SK-N-SH (cell line): Measurements from ENCODE around the gene TEKT5. TPM values are rescaled to one million over a fixed set of nuclear protein-coding genes. Genes with fewer than 3 reads are reported as not detected.

Experiments
- CTCF ChIA-PET: fragments of 300-600, 350-600 bp; formaldehyde crosslinking; extraction: SDS; loops from one replicate; lab custom pipeline; 2021; lab: Yijun Ruan, JAX
- POLR2A ChIA-PET: fragments of 350-600 bp; sonication (Branson Sonifier 250); formaldehyde crosslinking; extraction: SDS; loops from one replicate; lab custom pipeline; 2020; ENCODE audit warnings: antibody characterized with exemption, inconsistent platforms; lab: Yijun Ruan, JAX
- DNase-seq: peaks from one replicate; pipeline ENCODE4 v3.0.0; 2012
- H2AFZ ChIP-seq: fragments of 200-600 bp; sonication (generic); 2 replicates; pipeline ENCODE4 v1.8.1; 2016; ENCODE audit warnings: antibody characterized with exemption, mild to moderate bottlenecking, low read depth
- H3F3A ChIP-seq: fragments of 200-600 bp; sonication (generic); replicated peaks from 2 replicates; pipeline ENCODE3; 2016; ENCODE audit warnings: antibody characterized with exemption, mild to moderate bottlenecking; ENCODE audit not compliant: insufficient read depth
- H3K27ac ChIP-seq, 2 experiments: fragments of 200-500 bp in 1 of 2; fragments of 200-600 bp in 1 of 2; sonication (Bioruptor generic) in 1 of 2; sonication (generic), shearing (Covaris generic) in 1 of 2; 2 replicates each; pipeline versions ENCODE4 v1.5.1 to v1.6.1; 2014 to 2016; ENCODE audit warnings: low read depth in 2 of 2, inconsistent platforms in 1 of 2, low read length in 1 of 2, mild to moderate bottlenecking in 1 of 2, mixed read lengths in 1 of 2
- H3K27me3 ChIP-seq: fragments of 200-600 bp; sonication (generic), shearing (Covaris generic); 2 replicates; pipeline ENCODE4 v1.6.1; 2016; ENCODE audit warnings: mixed run types; ENCODE audit not compliant: insufficient read depth
- H3K36me3 ChIP-seq, 2 experiments: fragments of 200-500 bp in 1 of 2; fragments of 200-600 bp in 1 of 2; sonication (Bioruptor generic) in 1 of 2; sonication (generic) in 1 of 2; replicated peaks in 1 of 2; 2 replicates each; pipeline versions ENCODE3 to v1.5.1; 2014 to 2016; ENCODE audit warnings: low read length in 1 of 2, mild to moderate bottlenecking in 1 of 2; ENCODE audit not compliant: insufficient read depth in 2 of 2, control insufficient read depth in 1 of 2
- H3K4me1 ChIP-seq, 2 experiments: fragments of 200-500 bp in 1 of 2; fragments of 200-600 bp in 1 of 2; sonication (Bioruptor generic) in 1 of 2; sonication (generic), shearing (Covaris generic) in 1 of 2; 2 replicates each; pipeline versions ENCODE4 v1.5.1 to v1.6.1; 2014 to 2016; ENCODE audit warnings: low read depth in 1 of 2, low read length in 1 of 2, mixed run types in 1 of 2; ENCODE audit not compliant: insufficient read depth in 2 of 2, control insufficient read depth in 1 of 2
- H3K4me2 ChIP-seq: fragments of 200-600 bp; sonication (generic), shearing (Covaris generic); 2 replicates; pipeline ENCODE4 v1.6.1; 2017; ENCODE audit warnings: mixed run types
- H3K4me3 ChIP-seq, 2 experiments: fragments of 200-500 bp in 1 of 2; fragments of 200-600 bp in 1 of 2; sonication (Bioruptor generic) in 1 of 2; sonication (generic), shearing (Covaris generic) in 1 of 2; 2 replicates each; pipeline versions ENCODE4 v1.5.1 to v1.8.1; 2014 to 2016; ENCODE audit warnings: low read depth in 2 of 2, inconsistent platforms in 1 of 2, low read length in 1 of 2, mild to moderate bottlenecking in 1 of 2, mixed read lengths in 1 of 2, moderate library complexity in 1 of 2
- H3K79me2 ChIP-seq: fragments of 200-600 bp; sonication (generic); 2 replicates; pipeline ENCODE4 v1.8.1; 2017; ENCODE audit warnings: mild to moderate bottlenecking; ENCODE audit not compliant: insufficient read depth
- H3K9ac ChIP-seq: fragments of 200-600 bp; sonication (generic); 2 replicates; pipeline ENCODE4 v1.6.1; 2017; ENCODE audit warnings: mixed run types
- H3K9me2 ChIP-seq: fragments of 200-600 bp; sonication (generic); 2 replicates; pipeline ENCODE4 v1.6.1; 2017; ENCODE audit warnings: mixed run types
- H3K9me3 ChIP-seq: fragments of 200-600 bp; sonication (generic); 2 replicates; pipeline ENCODE4 v1.6.1; 2017; ENCODE audit warnings: mixed run types, mild to moderate bottlenecking, moderate library complexity
- H4K20me1 ChIP-seq: fragments of 200-600 bp; sonication (generic); 2 replicates; pipeline ENCODE4 v1.6.1; 2017; ENCODE audit warnings: mild to moderate bottlenecking, mixed run types; ENCODE audit not compliant: insufficient read depth
- CHD2 ChIP-seq: fragments of 150-350 bp; IDR thresholded peaks from 2 replicates; pipeline ENCODE4 v1.6.1; 2018; ENCODE audit warnings: low read length; ENCODE audit not compliant: partially characterized antibody
- CTCF ChIP-seq: fragments of 200-600 bp; sonication (generic); IDR thresholded peaks from 2 replicates; pipeline ENCODE4 v1.6.1; 2017; ENCODE audit warnings: antibody characterized with exemption, mild to moderate bottlenecking, moderate library complexity
- ELF1 ChIP-seq: IDR thresholded peaks from 2 replicates; pipeline ENCODE4 v1.4.0; 2012
- EP300 ChIP-seq, 2 experiments: IDR thresholded peaks; 2 replicates each; pipeline versions ENCODE4 v1.4.0 to v1.6.1; 2012; ENCODE audit warnings: borderline replicate concordance in 1 of 2, low read depth in 1 of 2, low read length in 1 of 2
- EZH2phosphoT487 ChIP-seq: fragments of 200-600 bp; sonication (generic); IDR thresholded peaks from 2 replicates; pipeline ENCODE4 v1.6.1; 2017; ENCODE audit warnings: low read depth, mixed run types, mild to moderate bottlenecking, antibody characterized with exemption, moderate library complexity, borderline replicate concordance
- FOSL2 ChIP-seq: IDR thresholded peaks from 2 replicates; pipeline ENCODE4 v1.4.0; 2012; ENCODE audit warnings: low read depth, mild to moderate bottlenecking, moderate library complexity, borderline replicate concordance
- FOXJ3 ChIP-seq: sonication (generic); formaldehyde crosslinking; IDR thresholded peaks from 2 replicates; pipeline ENCODE4 v1.5.1; 2020; ENCODE audit warnings: mild to moderate bottlenecking, missing genetic modification reagents
- GABPA ChIP-seq: IDR thresholded peaks from 2 replicates; pipeline ENCODE4 v1.4.0; 2012; ENCODE audit warnings: low read depth, mild to moderate bottlenecking
- IRF3 ChIP-seq: fragments of 150-350 bp; IDR thresholded peaks from 2 replicates; pipeline ENCODE4 v1.6.1; 2016; ENCODE audit warnings: mild to moderate bottlenecking, low read depth, low read length
- MXI1 ChIP-seq: IDR thresholded peaks from 2 replicates; pipeline ENCODE4 v1.6.1; 2012; ENCODE audit warnings: mild to moderate bottlenecking, low read depth, low read length, improper control_type of control experiment
- NRF1 ChIP-seq: IDR thresholded peaks from 2 replicates; pipeline ENCODE4 v1.6.1; 2012; ENCODE audit warnings: low read depth, mild to moderate bottlenecking, low read length
- PBX3 ChIP-seq: IDR thresholded peaks from 2 replicates; pipeline ENCODE4; 2012
- RAD21 ChIP-seq: IDR thresholded peaks from 2 replicates; pipeline ENCODE4 v1.6.1; 2012; ENCODE audit warnings: mild to moderate bottlenecking, low read length
- RCOR1 ChIP-seq: fragments of 150-350 bp; IDR thresholded peaks from 2 replicates; pipeline ENCODE4 v1.6.1; 2017; ENCODE audit warnings: antibody characterized with exemption, low read length
- RFX5 ChIP-seq: IDR thresholded peaks from 2 replicates; pipeline ENCODE4 v1.6.1; 2012; ENCODE audit warnings: mild to moderate bottlenecking, improper control_type of control experiment, low read length
- RXRA ChIP-seq: IDR thresholded peaks from 2 replicates; pipeline ENCODE4 v1.4.0; 2012; ENCODE audit warnings: low read depth, mild to moderate bottlenecking, borderline replicate concordance
- SMC3 ChIP-seq: IDR thresholded peaks from 2 replicates; pipeline ENCODE4 v1.6.1; 2012; ENCODE audit warnings: low read depth, low read length, improper control_type of control experiment
- TAF1 ChIP-seq: IDR thresholded peaks from 2 replicates; pipeline ENCODE4 v1.6.1; 2012; ENCODE audit warnings: low read depth, mild to moderate bottlenecking, low read length, moderate library complexity, borderline replicate concordance
- TEAD4 ChIP-seq: IDR thresholded peaks from 2 replicates; pipeline ENCODE4 v1.4.0; 2012; ENCODE audit warnings: mild to moderate bottlenecking, borderline replicate concordance; ENCODE audit not compliant: insufficient read depth
- USF1 ChIP-seq: IDR thresholded peaks from 2 replicates; pipeline ENCODE4 v1.4.0; 2012; ENCODE audit warnings: low read depth, borderline replicate concordance
- USF2 ChIP-seq: fragments of 150-350 bp; IDR thresholded peaks from 2 replicates; pipeline ENCODE4 v1.6.1; 2017; ENCODE audit warnings: antibody characterized with exemption, low read length, low read depth, borderline replicate concordance
- YY1 ChIP-seq: IDR thresholded peaks from 2 replicates; pipeline ENCODE4 v1.4.0; 2012; ENCODE audit warnings: low read depth, mild to moderate bottlenecking
- WGBS: methylation state at CpG from one replicate; pipeline ENCODE4 v1.1.6; 2017; ENCODE audit warnings: low lambda C conversion rate; 5-methylcytosine and 5-hydroxymethylcytosine counted together
- polyA plus RNA-seq, 3 experiments: library from polyadenylated mRNA; depleted of rRNA; stranded (reverse); fragments of >200 nt; gene quantifications; 2 replicates each; pipeline ENCODE4 v1.2.3, GENCODE V29; 2012

Gene TEKT5
- polyA plus RNA-seq, 1 of the 3 experiments (the other 2 are of a cell fraction) = not detected

- Histone ChIP-seq H2AFZ (no peak overlapping the region), H3F3A (peaks cover 10% of the 10 kb centered on the region), H3K4me1 (peaks cover 0 to 15% of the 10 kb centered on the region in 2 experiments; a peak in 1 of 4 replicates), H3K79me2 (no peaks in the 10 kb centered on the region), H3K27me3 (no peaks in the 10 kb centered on the region), H3K27ac (no peak overlapping the region), H3K4me2 (no peak overlapping the region), H3K36me3 (no peaks in the 10 kb centered on the region)
- CTCF ChIA-PET = interaction anchor here (0.7 to 10.8 kb wide), 23 partner anchors 9 to 513 kb away, joined by 3 to 305 read pairs (median 4); partner anchors contain the start of genes EMP2 and TEKT5
- POLR2A ChIA-PET = interaction anchor here (0.7 kb wide), 1 partner anchor 90 kb away, joined by 4 read pairs; no protein-coding TSS in a partner anchor
- no peak for TF ChIP-seq RCOR1
- TF ChIP-seq ELF1 = peak; percentile 62
- peak; percentile 97 for TF ChIP-seq RAD21
- TF ChIP-seq SMC3 = peak; percentile 95
- peak; percentile 96 for TF ChIP-seq CTCF
- no peak for TF ChIP-seq USF1
- TF ChIP-seq, all 33 proteins: peak for 4
- no peak overlapping the region; a peak in 1 of 4 replicates for H3K4me3 ChIP-seq
- H4K20me1 ChIP-seq = no peaks in the 10 kb centered on the region
- 38% methylated on average over 12 of the region's 12 CpGs for WGBS
- H3K9me2 ChIP-seq = no peaks in the 10 kb centered on the region
- no peaks in the 10 kb centered on the region for H3K9me3 ChIP-seq
- peak; percentile 70 for DNase-seq
- no peak overlapping the region for H3K9ac ChIP-seq
Measured at GRCh38 chr16:10737068-10737625, 42.4 kb upstream of the TEKT5 start.

- H3F3A ChIP-seq = no peaks in the 10 kb centered on the region
- CTCF ChIA-PET = interaction anchor here (1.0 to 2.4 kb wide), 6 partner anchors 63 to 222 kb away, joined by 3 to 19 read pairs (median 4); partner anchors contain the start of gene EMP2
- no peaks in the 10 kb centered on the region for H3K9me3 ChIP-seq
- H3K4me2 ChIP-seq = no peak overlapping the region
- no peaks in the 10 kb centered on the region for H3K9me2 ChIP-seq
- H3K9ac ChIP-seq = no peak overlapping the region
- WGBS = 75% methylated on average over 7 of the region's 7 CpGs
- no peaks in the 10 kb centered on the region for H3K79me2 ChIP-seq
- H2AFZ ChIP-seq = no peak overlapping the region
- no peak overlapping the region for H3K27ac ChIP-seq
- TF ChIP-seq YY1 (no peak), GABPA (no peak), EP300 (IDR thresholded peaks at IDR 0.05; ENCODE audit: borderline replicate concordance in 1 of 2, low read depth in 1 of 2, low read length in 1 of 2) (no peak), ELF1 (no peak), FOSL2 (no peak), CHD2 (no peak), PBX3 (no peak), RFX5 (no peak), USF2 (no peak), NRF1 (no peak), SMC3 (no peak), RXRA (no peak), TEAD4 (no peak), MXI1 (no peak), TAF1 (no peak), FOXJ3 (no peak), IRF3 (no peak), RAD21 (no peak), EZH2phosphoT487 (no peak)
- POLR2A ChIA-PET = no interaction called here
- H3K27me3 ChIP-seq = no peaks in the 10 kb centered on the region
- H3K36me3 ChIP-seq = no peaks in the 10 kb centered on the region
- H3K4me1 ChIP-seq = peaks cover 0 to 8% of the 10 kb centered on the region in 2 experiments; a peak in 1 of 4 replicates
- H4K20me1 ChIP-seq = no peaks in the 10 kb centered on the region
- H3K4me3 ChIP-seq = no peak overlapping the region
- no peak for DNase-seq
Measured at GRCh38 chr16:10731790-10732189, 37.1 kb upstream of the TEKT5 start.
